Gastroesophageal sphincter (tissue), 4 donors: ENCODE measurements around the gene MCFD2. TPM values are rescaled to one million over a fixed set of nuclear protein-coding genes. Genes with fewer than 3 reads are reported as not detected.

Experiments
- ATAC-seq: fragments of 150-250 bp; one replicate; pipeline ENCODE4 v1.9.1; 2016; ENCODE audit warnings: mild to moderate bottlenecking, moderate library complexity
- H3K27ac ChIP-seq, 4 donors: fragments of 200-600 bp; sonication (generic) in 3 of 4; 1 replicate in 3 of 4; 2 replicates in 1 of 4; pipeline ENCODE4 v1.5.1; 2016 to 2019
- H3K27me3 ChIP-seq: fragments of 200-600 bp; sonication (generic); one replicate; pipeline ENCODE4 v1.5.1; 2019
- H3K36me3 ChIP-seq, 2 donors: fragments of 200-600 bp; sonication (generic); one replicate each; pipeline ENCODE4 v1.5.1; 2019; ENCODE audit warnings: control low read depth in 1 of 2
- H3K4me1 ChIP-seq, 3 donors: fragments of 200-600 bp; sonication (generic); 1 replicate in 2 of 3; 2 replicates in 1 of 3; pipeline ENCODE4 v1.5.1; 2016 to 2019; ENCODE audit warnings: control low read depth in 2 of 3
- H3K4me3 ChIP-seq, 2 donors: fragments of 200-600 bp; sonication (generic); one replicate each; pipeline ENCODE4 v1.5.1; 2019; ENCODE audit warnings: mild to moderate bottlenecking in 1 of 2, moderate library complexity in 1 of 2
- H3K9me3 ChIP-seq, 3 donors: fragments of 200-600 bp; sonication (generic); one replicate each; pipeline ENCODE4 v1.5.1; 2017 to 2019; ENCODE audit warnings: control low read depth in 2 of 3
- EP300 ChIP-seq: sonication (generic); formaldehyde crosslinking; IDR thresholded peaks from one replicate; pipeline ENCODE4 v1.6.1; 2017; ENCODE audit warnings: antibody characterized with exemption, mild to moderate bottlenecking
- POLR2A ChIP-seq, 2 donors: fragments of 450-650 bp; IDR thresholded peaks; one replicate each; pipeline ENCODE4 v1.6.1; 2017; ENCODE audit warnings: antibody characterized with exemption in 2 of 2, mild to moderate bottlenecking in 2 of 2, moderate library complexity in 1 of 2
- POLR2AphosphoS5 ChIP-seq: sonication (generic); formaldehyde crosslinking; IDR thresholded peaks from one replicate; pipeline ENCODE4 v1.6.1; 2017; ENCODE audit warnings: antibody characterized with exemption
- WGBS, 2 donors: methylation state at CpG; one replicate each; pipeline ENCODE4 v1.1.5; 2018; ENCODE audit warnings: low coverage in 1 of 2; 5-methylcytosine and 5-hydroxymethylcytosine counted together
- total RNA-seq, 4 donors: library from RNA; depleted of rRNA; stranded (reverse); fragments of >200 nt; gene quantifications; one replicate each; pipeline ENCODE4 v1.1.0, GENCODE V29; 2016
- TF ChIP-seq, protein P1 (sequence below), 4 experiments: fragments of 200-600 bp in 2 of 4; fragments of 450-650 bp in 2 of 4; sonication (generic) in 1 of 4; IDR thresholded peaks; one replicate each; pipeline ENCODE4 v1.5.1; 2017 to 2019; ENCODE audit warnings: antibody characterized with exemption in 4 of 4, mild to moderate bottlenecking in 2 of 4, moderate library complexity in 2 of 4

Gene MCFD2
- total RNA-seq, 4 donors from 2014 or later: 81.7 to 89.5 (median 85.4) TPM

GRCh38 chr2:46960618-46961017 lies 45.0 kb upstream of the MCFD2 start:
- H3K4me1 ChIP-seq: peaks cover 0 to 45% (median 19%) of the 10 kb centered on the region in 3 donors
- H3K9me3 ChIP-seq: no peaks in the 10 kb centered on the region
- no peak overlapping the region for H3K27ac ChIP-seq
- H3K4me3 ChIP-seq: no peak overlapping the region
- WGBS, 2 donors: 100% methylated on average over 2 of the region's 2 CpGs; no CpG with 5 or more reads in 1 of the 2 donors
- H3K36me3 ChIP-seq: peaks cover 0 to 60% of the 10 kb centered on the region in 2 donors
- no peaks in the 10 kb centered on the region for H3K27me3 ChIP-seq
- ATAC-seq: no peak
- TF ChIP-seq POLR2AphosphoS5 (no peak), POLR2A (IDR thresholded peaks at IDR 0.05) (no peak), EP300 (no peak)
- TF ChIP-seq, protein P1, sequence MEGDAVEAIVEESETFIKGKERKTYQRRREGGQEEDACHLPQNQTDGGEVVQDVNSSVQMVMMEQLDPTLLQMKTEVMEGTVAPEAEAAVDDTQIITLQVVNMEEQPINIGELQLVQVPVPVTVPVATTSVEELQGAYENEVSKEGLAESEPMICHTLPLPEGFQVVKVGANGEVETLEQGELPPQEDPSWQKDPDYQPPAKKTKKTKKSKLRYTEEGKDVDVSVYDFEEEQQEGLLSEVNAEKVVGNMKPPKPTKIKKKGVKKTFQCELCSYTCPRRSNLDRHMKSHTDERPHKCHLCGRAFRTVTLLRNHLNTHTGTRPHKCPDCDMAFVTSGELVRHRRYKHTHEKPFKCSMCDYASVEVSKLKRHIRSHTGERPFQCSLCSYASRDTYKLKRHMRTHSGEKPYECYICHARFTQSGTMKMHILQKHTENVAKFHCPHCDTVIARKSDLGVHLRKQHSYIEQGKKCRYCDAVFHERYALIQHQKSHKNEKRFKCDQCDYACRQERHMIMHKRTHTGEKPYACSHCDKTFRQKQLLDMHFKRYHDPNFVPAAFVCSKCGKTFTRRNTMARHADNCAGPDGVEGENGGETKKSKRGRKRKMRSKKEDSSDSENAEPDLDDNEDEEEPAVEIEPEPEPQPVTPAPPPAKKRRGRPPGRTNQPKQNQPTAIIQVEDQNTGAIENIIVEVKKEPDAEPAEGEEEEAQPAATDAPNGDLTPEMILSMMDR (IDR thresholded peaks at IDR 0.05): no peak

- H3K4me1 ChIP-seq: peaks cover 0 to 43% (median 15%) of the 10 kb centered on the region in 3 donors
- 100% methylated on average over 2 of the region's 17 CpGs; no CpG with 5 or more reads in 1 of the 2 donors for WGBS, 2 donors
- H3K27me3 ChIP-seq: no peaks in the 10 kb centered on the region
- no peak for ATAC-seq
- no peak overlapping the region for H3K4me3 ChIP-seq
- TF ChIP-seq, protein P1 (IDR thresholded peaks at IDR 0.05): no peak
- TF ChIP-seq POLR2A (IDR thresholded peaks at IDR 0.05) (no peak), EP300 (no peak), POLR2AphosphoS5 (no peak)
- peaks cover 0 to 60% of the 10 kb centered on the region in 2 donors for H3K36me3 ChIP-seq
- H3K9me3 ChIP-seq: no peaks in the 10 kb centered on the region
- no peak overlapping the region for H3K27ac ChIP-seq
Observed at GRCh38 chr2:46958431-46959017, 42.9 kb upstream of the MCFD2 start.

DNA sequence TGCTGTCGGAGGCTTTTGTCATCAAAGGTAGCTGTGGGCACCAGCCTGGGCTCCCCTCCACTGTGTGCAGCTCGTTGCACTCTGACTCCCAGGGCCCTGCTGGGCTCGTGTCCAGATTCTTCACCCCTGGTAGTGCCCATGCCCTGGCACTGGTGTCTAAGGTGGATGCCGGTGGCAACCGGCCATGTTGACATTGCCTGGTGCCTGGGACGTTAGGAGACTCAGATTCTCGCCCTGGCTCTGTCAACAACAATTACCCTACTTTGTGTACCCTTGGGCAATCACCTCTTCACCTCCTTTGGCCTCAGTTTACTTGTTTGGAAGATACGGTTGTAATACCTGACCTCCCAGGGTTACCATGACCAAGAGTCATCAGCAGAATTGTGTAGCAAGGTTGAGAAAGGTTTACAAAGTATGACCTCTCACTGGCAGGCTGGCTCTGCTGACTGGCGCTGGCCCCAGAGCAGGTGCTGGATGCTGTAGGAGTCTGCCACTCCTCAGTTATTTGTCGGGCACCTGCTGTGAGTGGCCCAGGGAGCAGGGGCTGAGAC lies 41.5 kb upstream of the MCFD2 start:
- H3K27ac ChIP-seq: peak overlapping the region in 3 of 4 donors; percentile 14 to 81 (median 27)
- H3K36me3 ChIP-seq: peaks cover 0 to 74% of the 10 kb centered on the region in 2 donors
- WGBS, 2 donors: 58 to 88% methylated on average over 2 to 4 of the region's 10 CpGs
- no peaks in the 10 kb centered on the region for H3K9me3 ChIP-seq
- no peak for ATAC-seq
- H3K4me1 ChIP-seq: peaks cover 0 to 38% (median 13%) of the 10 kb centered on the region in 3 donors
- TF ChIP-seq EP300: no peak
- TF ChIP-seq POLR2AphosphoS5: no peak
- TF ChIP-seq, protein P1 (IDR thresholded peaks at IDR 0.05): no peak
- no peak for TF ChIP-seq POLR2A (IDR thresholded peaks at IDR 0.05)
- H3K27me3 ChIP-seq: no peaks in the 10 kb centered on the region
- no peak overlapping the region for H3K4me3 ChIP-seq

- ATAC-seq: no peak
- peaks cover 0 to 79% of the 10 kb centered on the region in 2 donors for H3K36me3 ChIP-seq
- peak overlapping the region in 3 of 4 donors; percentile 64 to 81 (median 68) for H3K27ac ChIP-seq
- H3K9me3 ChIP-seq: no peaks in the 10 kb centered on the region
- H3K4me3 ChIP-seq: no peak overlapping the region
- H3K4me1 ChIP-seq: peaks cover 0 to 38% (median 13%) of the 10 kb centered on the region in 3 donors
- no peak for TF ChIP-seq EP300
- TF ChIP-seq, protein P1 (IDR thresholded peaks at IDR 0.05): no peak
- no peak for TF ChIP-seq POLR2A (IDR thresholded peaks at IDR 0.05)
- no peak for TF ChIP-seq POLR2AphosphoS5
- WGBS, 2 donors: 80% methylated on average over 1 of the region's 4 CpGs; no CpG with 5 or more reads in 1 of the 2 donors
- H3K27me3 ChIP-seq: no peaks in the 10 kb centered on the region
Observed at GRCh38 chr2:46955764-46956163, 40.2 kb upstream of the MCFD2 start.
